SK-N-SH (cell line): ENCODE results near the gene PSMB10. TPM values are rescaled to one million over a fixed set of nuclear protein-coding genes. Genes with fewer than 3 reads are reported as not detected.
A peak's percentile ranks its signal among the peaks of the same experiment; 100 is the strongest.

Source experiments
- CTCF ChIA-PET: fragments of 300-600, 350-600 bp; formaldehyde crosslinking; extraction: SDS; loops from one replicate; lab custom pipeline; 2021; lab: Yijun Ruan, JAX
- POLR2A ChIA-PET: fragments of 350-600 bp; sonication (Branson Sonifier 250); formaldehyde crosslinking; extraction: SDS; loops from one replicate; lab custom pipeline; 2020; ENCODE audit warnings: antibody characterized with exemption, inconsistent platforms; lab: Yijun Ruan, JAX
- DNase-seq: peaks from one replicate; pipeline ENCODE4 v3.0.0; 2012
- H2AFZ ChIP-seq: fragments of 200-600 bp; sonication (generic); 2 replicates; pipeline ENCODE4 v1.8.1; 2016; ENCODE audit warnings: antibody characterized with exemption, mild to moderate bottlenecking, low read depth
- H3F3A ChIP-seq: fragments of 200-600 bp; sonication (generic); replicated peaks from 2 replicates; pipeline ENCODE3; 2016; ENCODE audit warnings: antibody characterized with exemption, mild to moderate bottlenecking; ENCODE audit not compliant: insufficient read depth
- H3K27ac ChIP-seq, 2 experiments: fragments of 200-500 bp in 1 of 2; fragments of 200-600 bp in 1 of 2; sonication (Bioruptor generic) in 1 of 2; sonication (generic), shearing (Covaris generic) in 1 of 2; 2 replicates each; pipeline versions ENCODE4 v1.5.1 to v1.6.1; 2014 to 2016; ENCODE audit warnings: low read depth in 2 of 2, inconsistent platforms in 1 of 2, low read length in 1 of 2, mild to moderate bottlenecking in 1 of 2, mixed read lengths in 1 of 2
- H3K27me3 ChIP-seq: fragments of 200-600 bp; sonication (generic), shearing (Covaris generic); 2 replicates; pipeline ENCODE4 v1.6.1; 2016; ENCODE audit warnings: mixed run types; ENCODE audit not compliant: insufficient read depth
- H3K36me3 ChIP-seq, 2 experiments: fragments of 200-500 bp in 1 of 2; fragments of 200-600 bp in 1 of 2; sonication (Bioruptor generic) in 1 of 2; sonication (generic) in 1 of 2; replicated peaks in 1 of 2; 2 replicates each; pipeline versions ENCODE3 to v1.5.1; 2014 to 2016; ENCODE audit warnings: low read length in 1 of 2, mild to moderate bottlenecking in 1 of 2; ENCODE audit not compliant: insufficient read depth in 2 of 2, control insufficient read depth in 1 of 2
- H3K4me1 ChIP-seq, 2 experiments: fragments of 200-500 bp in 1 of 2; fragments of 200-600 bp in 1 of 2; sonication (Bioruptor generic) in 1 of 2; sonication (generic), shearing (Covaris generic) in 1 of 2; 2 replicates each; pipeline versions ENCODE4 v1.5.1 to v1.6.1; 2014 to 2016; ENCODE audit warnings: low read depth in 1 of 2, low read length in 1 of 2, mixed run types in 1 of 2; ENCODE audit not compliant: insufficient read depth in 2 of 2, control insufficient read depth in 1 of 2
- H3K4me2 ChIP-seq: fragments of 200-600 bp; sonication (generic), shearing (Covaris generic); 2 replicates; pipeline ENCODE4 v1.6.1; 2017; ENCODE audit warnings: mixed run types
- H3K4me3 ChIP-seq, 2 experiments: fragments of 200-500 bp in 1 of 2; fragments of 200-600 bp in 1 of 2; sonication (Bioruptor generic) in 1 of 2; sonication (generic), shearing (Covaris generic) in 1 of 2; 2 replicates each; pipeline versions ENCODE4 v1.5.1 to v1.8.1; 2014 to 2016; ENCODE audit warnings: low read depth in 2 of 2, inconsistent platforms in 1 of 2, low read length in 1 of 2, mild to moderate bottlenecking in 1 of 2, mixed read lengths in 1 of 2, moderate library complexity in 1 of 2
- H3K79me2 ChIP-seq: fragments of 200-600 bp; sonication (generic); 2 replicates; pipeline ENCODE4 v1.8.1; 2017; ENCODE audit warnings: mild to moderate bottlenecking; ENCODE audit not compliant: insufficient read depth
- H3K9ac ChIP-seq: fragments of 200-600 bp; sonication (generic); 2 replicates; pipeline ENCODE4 v1.6.1; 2017; ENCODE audit warnings: mixed run types
- H3K9me2 ChIP-seq: fragments of 200-600 bp; sonication (generic); 2 replicates; pipeline ENCODE4 v1.6.1; 2017; ENCODE audit warnings: mixed run types
- H3K9me3 ChIP-seq: fragments of 200-600 bp; sonication (generic); 2 replicates; pipeline ENCODE4 v1.6.1; 2017; ENCODE audit warnings: mixed run types, mild to moderate bottlenecking, moderate library complexity
- H4K20me1 ChIP-seq: fragments of 200-600 bp; sonication (generic); 2 replicates; pipeline ENCODE4 v1.6.1; 2017; ENCODE audit warnings: mild to moderate bottlenecking, mixed run types; ENCODE audit not compliant: insufficient read depth
- CHD2 ChIP-seq: fragments of 150-350 bp; IDR thresholded peaks from 2 replicates; pipeline ENCODE4 v1.6.1; 2018; ENCODE audit warnings: low read length; ENCODE audit not compliant: partially characterized antibody
- CTCF ChIP-seq: fragments of 200-600 bp; sonication (generic); IDR thresholded peaks from 2 replicates; pipeline ENCODE4 v1.6.1; 2017; ENCODE audit warnings: antibody characterized with exemption, mild to moderate bottlenecking, moderate library complexity
- EP300 ChIP-seq, 2 experiments: IDR thresholded peaks; 2 replicates each; pipeline versions ENCODE4 v1.4.0 to v1.6.1; 2012; ENCODE audit warnings: borderline replicate concordance in 1 of 2, low read depth in 1 of 2, low read length in 1 of 2
- GABPA ChIP-seq: IDR thresholded peaks from 2 replicates; pipeline ENCODE4 v1.4.0; 2012; ENCODE audit warnings: low read depth, mild to moderate bottlenecking
- GATA2 ChIP-seq: sonication (generic); formaldehyde crosslinking; IDR thresholded peaks from 2 replicates; pipeline ENCODE4 v1.5.0; 2020; ENCODE audit warnings: mild to moderate bottlenecking, missing genetic modification reagents
- IRF3 ChIP-seq: fragments of 150-350 bp; IDR thresholded peaks from 2 replicates; pipeline ENCODE4 v1.6.1; 2016; ENCODE audit warnings: mild to moderate bottlenecking, low read depth, low read length
- RAD21 ChIP-seq: IDR thresholded peaks from 2 replicates; pipeline ENCODE4 v1.6.1; 2012; ENCODE audit warnings: mild to moderate bottlenecking, low read length
- RXRA ChIP-seq: IDR thresholded peaks from 2 replicates; pipeline ENCODE4 v1.4.0; 2012; ENCODE audit warnings: low read depth, mild to moderate bottlenecking, borderline replicate concordance
- TEAD4 ChIP-seq: IDR thresholded peaks from 2 replicates; pipeline ENCODE4 v1.4.0; 2012; ENCODE audit warnings: mild to moderate bottlenecking, borderline replicate concordance; ENCODE audit not compliant: insufficient read depth
- USF1 ChIP-seq: IDR thresholded peaks from 2 replicates; pipeline ENCODE4 v1.4.0; 2012; ENCODE audit warnings: low read depth, borderline replicate concordance
- USF2 ChIP-seq: fragments of 150-350 bp; IDR thresholded peaks from 2 replicates; pipeline ENCODE4 v1.6.1; 2017; ENCODE audit warnings: antibody characterized with exemption, low read length, low read depth, borderline replicate concordance
- WGBS: methylation state at CpG from one replicate; pipeline ENCODE4 v1.1.6; 2017; ENCODE audit warnings: low lambda C conversion rate; 5-methylcytosine and 5-hydroxymethylcytosine counted together
- polyA plus RNA-seq, 3 experiments: library from polyadenylated mRNA; depleted of rRNA; stranded (reverse); fragments of >200 nt; gene quantifications; 2 replicates each; pipeline ENCODE4 v1.2.3, GENCODE V29; 2012

Gene PSMB10
- polyA plus RNA-seq, 1 of the 3 experiments (the other 2 are of a cell fraction): 57.8 TPM

- H3K4me1 ChIP-seq: peaks cover 15 to 33% of the 10 kb centered on the region in 2 experiments; a peak in 3 of 4 replicates
- 100% methylated on average over 3 of the region's 8 CpGs for WGBS
- no peak overlapping the region for H3K4me3 ChIP-seq
- H3K79me2 ChIP-seq: peaks cover 76% of the 10 kb centered on the region
- ChIA-PET POLR2A (no interaction called here), CTCF (interaction anchor here (1.1 to 4.4 kb wide), 3 partner anchors 21 to 78 kb away, joined by 3 to 32 read pairs (median 8); partner anchors contain the start of gene NRN1L)
- H3K36me3 ChIP-seq: peaks cover 39 to 60% of the 10 kb centered on the region in 2 experiments
- TF ChIP-seq EP300 (IDR thresholded peaks at IDR 0.05; ENCODE audit: borderline replicate concordance in 1 of 2, low read depth in 1 of 2, low read length in 1 of 2) (no peak), TEAD4 (no peak), GATA2 (no peak), USF1 (no peak), RAD21 (no peak), GABPA (no peak), RXRA (no peak)
- H2AFZ ChIP-seq: no peak overlapping the region
- peaks cover 54% of the 10 kb centered on the region for H4K20me1 ChIP-seq
- H3F3A ChIP-seq: no peaks in the 10 kb centered on the region
- no peak overlapping the region for H3K9ac ChIP-seq
- no peaks in the 10 kb centered on the region for H3K9me2 ChIP-seq
- no peaks in the 10 kb centered on the region for H3K9me3 ChIP-seq
- no peaks in the 10 kb centered on the region for H3K27me3 ChIP-seq
- DNase-seq: no peak
- no peak overlapping the region; a peak in 1 of 4 replicates for H3K27ac ChIP-seq
- no peak overlapping the region for H3K4me2 ChIP-seq
Measured at GRCh38 chr16:67962135-67962534, 25.5 kb upstream of the PSMB10 start.

DNA sequence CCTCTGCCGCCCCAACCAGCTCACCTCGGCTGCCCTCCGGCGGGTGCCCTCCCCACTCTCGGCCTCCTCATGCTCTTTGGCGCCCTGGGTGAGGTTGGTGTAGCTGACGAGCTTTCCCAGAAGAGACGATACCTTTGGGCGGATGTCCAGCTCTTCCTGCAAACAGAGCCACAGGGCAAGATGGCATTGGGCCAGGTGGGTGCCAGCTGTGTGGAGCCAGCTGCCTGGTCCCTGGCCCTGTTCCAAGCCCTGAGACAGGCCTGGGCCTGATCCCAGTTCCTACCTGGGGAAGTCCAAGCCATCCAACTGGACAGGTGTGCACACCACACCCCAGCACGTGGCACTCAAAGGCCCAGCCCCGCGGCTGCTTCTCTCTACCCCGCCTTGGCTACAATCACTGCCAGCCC is 24.9 kb upstream of the PSMB10 start:
- DNase-seq: peak; percentile 82
- H3K27ac ChIP-seq: peak overlapping the region in 1 of 2 experiments; percentile 7; a peak in 1 of 4 replicates
- H3F3A ChIP-seq: no peaks in the 10 kb centered on the region
- H2AFZ ChIP-seq: no peak overlapping the region
- H3K36me3 ChIP-seq: peaks cover 39 to 60% of the 10 kb centered on the region in 2 experiments
- TF ChIP-seq RAD21 (no peak), GATA2 (no peak), TEAD4 (no peak), IRF3 (no peak), CTCF (no peak), EP300 (IDR thresholded peaks at IDR 0.05; ENCODE audit: borderline replicate concordance in 1 of 2, low read depth in 1 of 2, low read length in 1 of 2) (no peak), USF2 (no peak), CHD2 (peak; percentile 36)
- TF ChIP-seq, all 33 proteins: peak for 1
- Histone ChIP-seq H4K20me1 (peaks cover 49% of the 10 kb centered on the region), H3K79me2 (peaks cover 70% of the 10 kb centered on the region), H3K4me2 (no peak overlapping the region), H3K9me3 (no peaks in the 10 kb centered on the region), H3K27me3 (no peaks in the 10 kb centered on the region), H3K4me1 (peaks cover 11 to 27% of the 10 kb centered on the region in 2 experiments; a peak in 3 of 4 replicates), H3K4me3 (no peak overlapping the region), H3K9ac (no peak overlapping the region), H3K9me2 (no peaks in the 10 kb centered on the region)
- POLR2A ChIA-PET: no interaction called here
- CTCF ChIA-PET: interaction anchor here (0.7 to 4.4 kb wide), 6 partner anchors 11 to 108 kb away, joined by 3 to 32 read pairs (median 6); partner anchors contain the start of gene NRN1L
- WGBS: 74% methylated on average over 6 of the region's 13 CpGs
